Left hindlimb (tissue), 1 donor: ENCODE data around the gene ZFP36L1.

ENCODE experiments used
- DNase-seq: peaks from one replicate; pipeline ENCODE4 v3.0.0-alpha.2; 2018

Gene ZFP36L1, protein sequence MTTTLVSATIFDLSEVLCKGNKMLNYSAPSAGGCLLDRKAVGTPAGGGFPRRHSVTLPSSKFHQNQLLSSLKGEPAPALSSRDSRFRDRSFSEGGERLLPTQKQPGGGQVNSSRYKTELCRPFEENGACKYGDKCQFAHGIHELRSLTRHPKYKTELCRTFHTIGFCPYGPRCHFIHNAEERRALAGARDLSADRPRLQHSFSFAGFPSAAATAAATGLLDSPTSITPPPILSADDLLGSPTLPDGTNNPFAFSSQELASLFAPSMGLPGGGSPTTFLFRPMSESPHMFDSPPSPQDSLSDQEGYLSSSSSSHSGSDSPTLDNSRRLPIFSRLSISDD

DNA sequence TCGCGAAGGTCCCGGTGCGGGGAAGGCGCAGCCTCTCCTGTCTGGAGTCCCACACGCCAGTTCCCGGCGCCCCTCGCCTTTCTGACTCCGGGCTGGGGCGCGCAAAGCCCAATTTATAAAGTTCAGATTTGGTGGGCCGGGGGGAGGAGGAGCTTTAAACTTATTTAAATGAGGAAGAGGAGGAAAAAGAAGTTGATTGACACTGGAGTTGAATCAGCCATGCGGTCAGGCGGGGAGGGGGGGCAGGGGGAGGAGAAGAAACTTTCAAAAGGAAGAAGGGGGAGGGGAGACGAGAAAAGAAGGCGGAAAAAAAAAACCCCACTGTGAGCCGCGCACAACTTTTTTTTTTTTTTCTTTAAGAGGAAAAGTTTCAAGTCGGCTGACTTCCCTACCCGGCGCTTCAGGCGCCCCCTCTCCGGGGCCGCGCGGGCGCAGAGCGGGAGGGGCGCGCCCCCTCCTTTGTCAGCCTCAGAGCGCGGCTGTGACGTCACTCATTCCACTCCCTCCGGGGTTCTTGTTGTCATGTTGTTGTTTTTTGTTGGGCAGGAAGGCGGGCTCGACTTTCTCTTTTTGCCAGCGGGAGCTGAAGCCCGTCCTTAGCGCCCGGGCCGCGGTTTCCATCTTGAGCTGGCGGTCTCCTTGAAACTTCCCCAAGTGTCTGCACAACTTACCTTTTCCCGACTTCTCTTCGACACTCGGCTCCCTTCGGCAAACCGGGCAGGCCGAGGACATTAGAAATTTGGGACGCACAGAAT is at the start of gene ZFP36L1:
Gene ZFP36L1 (minus strand): TSS at position 89 of the 755 bp plus-strand sequence. CDS start 129 bp downstream, outside the sequence.
- peak; percentile 97 for DNase-seq

DNA sequence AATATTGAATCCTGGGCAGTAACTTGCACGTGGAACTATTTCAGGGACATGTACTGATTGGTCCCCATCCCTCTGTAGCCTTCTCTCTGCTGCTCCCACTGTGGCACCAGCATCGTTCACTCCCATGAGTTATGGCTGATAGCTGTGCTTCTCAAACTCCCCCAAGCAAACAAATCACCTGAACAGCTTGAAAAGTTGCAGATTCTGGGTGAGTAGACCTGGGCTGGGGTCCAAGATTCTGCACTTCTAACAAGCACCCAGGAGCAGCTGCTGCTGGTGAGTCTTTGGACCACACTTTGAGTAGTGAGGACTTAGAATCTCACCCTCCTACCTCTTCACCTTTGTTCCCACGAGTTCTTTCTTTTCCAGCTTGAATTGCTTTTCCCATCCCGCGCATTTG is 49.4 kb upstream of the ZFP36L1 start:
- DNase-seq = no peak

DNA sequence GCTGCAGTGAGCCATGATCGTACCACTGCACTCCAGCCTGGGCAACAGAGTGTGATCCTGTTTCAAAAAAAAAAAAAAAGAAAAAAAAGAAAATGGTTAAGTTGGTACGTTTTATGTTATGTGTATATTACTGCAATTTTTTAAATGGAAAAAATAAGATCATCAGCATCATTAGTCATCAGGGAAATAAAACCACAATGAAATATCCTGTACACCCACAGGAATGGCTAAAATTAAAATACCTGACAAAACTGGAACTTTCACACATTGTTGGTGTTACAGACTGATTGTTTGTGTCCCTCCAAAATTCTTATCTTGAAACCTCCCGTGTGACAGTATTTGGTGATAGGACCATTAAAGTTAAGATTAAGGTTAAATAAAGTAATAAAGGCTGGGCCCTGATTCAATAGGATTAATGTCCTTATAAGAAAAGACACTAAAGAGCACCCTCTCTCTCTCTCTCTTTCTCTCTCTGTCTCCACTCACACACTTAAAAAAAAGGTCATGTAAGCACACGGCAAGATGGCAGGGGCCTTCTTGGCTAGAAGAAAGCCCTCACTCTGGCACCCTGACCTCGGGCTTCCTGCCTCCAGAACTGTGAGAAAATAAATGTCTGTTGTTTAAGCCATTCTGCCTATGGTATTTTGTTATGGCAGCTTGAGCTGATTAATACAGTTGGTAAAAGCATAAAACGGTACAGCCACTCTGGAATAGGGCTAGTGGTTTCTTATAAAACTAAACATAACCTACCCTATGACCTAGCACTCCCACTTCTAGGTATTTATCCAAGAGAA is 48.3 kb upstream of the ZFP36L1 start:
- DNase-seq = no peak

DNA sequence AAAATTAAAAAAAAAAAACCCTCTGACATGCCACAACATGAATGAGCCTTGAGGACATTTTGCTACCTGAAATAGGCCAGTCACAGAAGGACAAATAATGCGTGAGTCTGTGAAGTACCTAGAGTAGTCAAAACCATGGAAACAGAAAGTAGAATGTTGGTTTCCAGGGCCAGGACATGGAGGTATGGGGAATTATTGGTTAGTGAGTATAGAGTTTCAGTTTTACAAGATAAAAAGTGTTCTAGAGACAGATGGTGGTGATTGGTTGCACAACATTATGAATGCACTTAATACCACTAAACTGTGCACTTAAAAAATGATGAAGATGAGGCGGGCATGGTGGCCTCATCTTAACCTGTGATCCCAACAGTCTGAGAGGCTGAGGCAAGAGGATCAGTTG is 47.6 kb upstream of the ZFP36L1 start:
- DNase-seq = no peak

DNA sequence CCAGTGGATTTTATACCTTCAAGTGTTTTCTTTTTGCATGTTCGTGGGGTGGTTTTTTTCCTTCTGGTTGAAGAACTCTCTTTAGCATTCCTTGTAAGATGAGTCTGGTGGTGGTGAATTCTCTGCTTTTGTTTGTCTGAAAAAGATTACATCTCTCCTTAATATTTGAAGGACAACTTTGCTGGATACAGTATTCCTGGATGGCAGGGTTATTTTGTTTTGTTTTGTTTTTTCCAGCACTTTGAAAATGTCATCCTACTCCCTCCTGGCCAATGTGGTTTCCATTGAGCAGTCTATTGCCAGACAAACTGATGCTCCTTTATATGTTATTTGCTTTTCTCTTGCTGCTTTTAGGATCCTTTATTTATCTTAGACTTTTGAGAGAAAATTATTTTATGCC is 43.2 kb upstream of the ZFP36L1 start:
- no peak for DNase-seq

DNA sequence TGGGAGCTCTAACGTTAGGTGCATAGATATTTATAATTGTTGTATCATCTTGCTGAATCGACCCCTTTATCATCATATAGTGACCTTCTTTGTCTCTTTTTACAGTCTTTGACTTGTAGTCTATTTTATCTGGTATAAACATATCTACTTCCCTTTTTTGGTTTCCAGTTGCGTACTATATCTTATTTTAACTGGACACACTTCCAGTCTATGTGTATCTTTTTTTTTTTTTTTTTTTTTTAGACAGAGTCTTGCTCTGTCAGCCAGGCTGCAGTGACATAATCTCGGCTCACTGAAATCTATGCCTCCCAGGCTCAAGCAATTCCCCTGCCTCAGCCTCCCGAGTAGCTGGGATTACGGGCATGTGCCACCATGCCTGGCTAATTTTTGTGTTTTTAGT is 41.9 kb upstream of the ZFP36L1 start:
- no peak for DNase-seq

DNA sequence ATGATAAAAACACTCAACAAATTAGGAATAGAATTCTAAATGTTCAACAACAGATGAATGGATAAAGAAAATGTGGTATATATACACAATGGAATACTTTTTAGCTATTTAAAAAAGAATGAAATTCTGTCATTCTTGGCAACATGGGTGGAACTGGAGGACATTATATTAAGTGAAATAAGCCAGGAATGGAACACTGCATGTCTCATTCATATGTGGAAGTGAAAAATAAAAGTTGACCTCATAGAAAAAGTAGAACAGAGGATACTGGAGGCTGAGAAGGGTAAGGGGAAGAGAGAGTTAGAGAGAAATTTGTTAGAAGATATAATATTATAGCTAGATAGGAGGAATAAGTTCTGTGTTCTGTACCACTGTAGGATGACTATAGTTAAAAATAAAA is 35.8 kb upstream of the ZFP36L1 start:
- DNase-seq = no peak

DNA sequence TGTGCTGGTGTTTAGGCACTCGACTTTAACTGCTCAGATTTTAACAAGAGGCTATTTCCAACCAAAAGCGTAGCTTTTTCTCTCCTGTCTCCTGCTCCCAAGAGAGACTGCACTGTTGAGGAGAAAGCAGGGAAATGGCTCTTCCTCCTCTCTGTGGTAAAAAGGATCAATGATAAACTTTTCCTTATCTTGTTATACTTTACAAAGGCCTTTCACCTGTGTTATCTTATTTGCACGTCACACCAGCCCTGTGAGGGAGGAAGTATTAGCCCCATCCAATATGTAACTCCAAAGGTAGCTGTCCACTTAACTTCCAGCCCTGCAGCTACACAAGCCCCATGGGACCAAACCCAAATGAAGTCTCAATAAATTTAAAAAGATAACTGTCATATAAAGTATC is 32.9 kb upstream of the ZFP36L1 start:
- no peak for DNase-seq

DNA sequence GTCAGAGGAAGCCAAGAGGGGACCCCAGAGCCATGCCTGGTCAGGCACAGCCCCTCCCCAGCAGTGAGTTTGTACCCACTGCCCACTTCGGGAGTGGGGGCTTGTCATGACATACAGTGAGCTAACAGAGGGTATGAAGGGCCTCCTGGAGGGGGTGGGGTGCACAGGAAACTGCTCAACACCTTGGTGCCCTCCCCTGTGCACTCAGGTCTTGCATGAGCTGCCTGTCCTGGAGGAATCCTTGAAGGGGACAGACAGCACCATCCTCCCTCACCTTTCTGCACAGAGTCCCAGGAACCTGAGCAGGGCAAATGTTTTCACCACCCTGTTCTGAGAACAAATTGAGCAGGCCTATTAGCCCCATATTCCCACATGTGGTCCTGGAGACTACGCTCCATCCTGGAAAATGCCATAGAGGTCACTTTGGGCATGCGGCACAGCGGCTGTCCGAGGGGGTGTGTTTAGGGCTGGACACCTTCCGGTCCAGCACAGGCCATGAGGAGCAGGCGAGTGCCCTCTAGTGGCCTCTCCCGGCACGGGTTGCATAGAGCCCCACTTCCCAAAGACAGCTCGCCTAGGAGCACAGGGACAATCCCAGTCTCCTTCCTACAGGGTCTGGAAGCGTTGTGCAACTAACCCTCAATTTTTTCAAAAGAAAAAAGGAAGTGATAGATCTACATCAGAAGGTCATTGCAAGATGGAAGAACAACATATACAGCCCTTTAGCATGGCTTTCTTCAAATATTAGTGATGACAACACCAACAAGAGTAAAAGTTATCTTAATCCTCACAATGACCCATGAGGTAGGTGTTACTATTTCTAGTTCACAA is 31.9 kb upstream of the ZFP36L1 start:
- DNase-seq = peak; percentile 68

DNA sequence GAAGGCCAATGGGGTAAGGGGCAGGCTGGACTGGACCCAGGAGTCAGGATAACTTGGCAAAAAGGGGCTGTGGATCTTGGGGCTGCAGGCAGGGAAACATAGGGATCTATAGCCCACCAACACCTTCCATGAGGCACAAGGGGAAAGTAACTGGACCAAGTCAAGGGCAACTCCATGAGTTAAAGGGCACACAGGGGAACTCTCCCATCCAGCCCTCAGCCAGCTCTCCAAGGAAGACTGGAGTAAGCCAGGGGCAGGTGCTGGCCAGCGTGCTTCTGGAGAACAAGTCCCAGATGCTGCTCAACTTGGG is 31.3 kb upstream of the ZFP36L1 start:
- no peak for DNase-seq

DNA sequence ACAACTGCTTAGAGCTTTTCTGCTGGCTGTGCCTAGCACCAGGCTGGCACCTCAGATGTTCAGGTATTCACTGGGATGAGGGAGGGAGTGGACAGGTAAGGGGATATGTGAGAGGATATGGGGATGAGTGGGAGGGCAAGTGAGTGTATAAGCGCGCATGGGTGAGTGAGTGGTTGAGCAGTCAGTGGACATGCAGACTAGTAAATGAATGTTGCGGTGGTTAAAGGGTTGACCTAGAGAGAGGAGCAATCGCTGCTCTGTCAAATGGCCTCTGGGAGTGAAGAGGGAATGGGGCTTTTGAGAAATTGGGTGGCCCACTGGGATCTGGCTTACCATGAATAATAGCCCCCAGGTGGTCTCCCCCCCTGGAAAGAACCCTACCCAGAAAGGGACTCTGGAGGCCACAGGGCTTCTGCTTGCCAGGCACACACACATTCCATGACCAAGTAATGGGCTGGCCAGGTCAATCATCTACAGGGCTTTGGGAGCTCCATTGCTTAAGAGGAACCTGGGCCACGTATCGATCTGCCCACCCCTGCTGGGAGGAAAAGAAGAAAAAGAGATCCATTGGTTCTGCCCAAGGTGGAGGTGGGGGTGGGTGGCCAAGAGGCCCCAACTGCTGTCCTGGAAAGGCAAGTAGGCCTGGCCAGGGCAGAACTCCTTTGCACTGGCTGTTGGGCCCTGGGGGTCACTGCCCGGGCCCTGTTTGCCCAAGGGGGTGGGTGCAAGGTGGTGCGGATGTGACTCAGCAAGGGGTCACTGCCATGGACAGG is 30.8 kb upstream of the ZFP36L1 start:
- no peak for DNase-seq

DNA sequence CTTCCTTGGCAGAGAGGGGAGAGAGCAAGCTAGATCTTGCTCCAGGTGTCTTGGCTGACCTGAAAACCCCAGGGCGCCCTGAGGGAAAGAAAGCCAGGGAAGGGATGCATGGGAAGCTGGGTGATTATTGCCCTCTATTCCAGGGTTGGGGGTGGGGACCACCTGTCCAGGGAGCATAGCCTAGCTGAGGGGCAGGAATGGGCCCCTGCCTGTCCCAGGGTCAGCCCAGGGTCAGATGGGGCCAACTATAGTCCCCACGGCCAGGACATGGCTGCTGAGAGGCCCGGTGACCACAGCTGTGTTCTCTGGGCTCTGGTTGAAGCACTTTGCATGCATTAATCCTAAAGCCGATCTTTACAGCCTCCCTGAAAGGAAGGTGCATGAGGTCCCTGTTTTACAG is 30.1 kb upstream of the ZFP36L1 start:
- DNase-seq = no peak

DNA sequence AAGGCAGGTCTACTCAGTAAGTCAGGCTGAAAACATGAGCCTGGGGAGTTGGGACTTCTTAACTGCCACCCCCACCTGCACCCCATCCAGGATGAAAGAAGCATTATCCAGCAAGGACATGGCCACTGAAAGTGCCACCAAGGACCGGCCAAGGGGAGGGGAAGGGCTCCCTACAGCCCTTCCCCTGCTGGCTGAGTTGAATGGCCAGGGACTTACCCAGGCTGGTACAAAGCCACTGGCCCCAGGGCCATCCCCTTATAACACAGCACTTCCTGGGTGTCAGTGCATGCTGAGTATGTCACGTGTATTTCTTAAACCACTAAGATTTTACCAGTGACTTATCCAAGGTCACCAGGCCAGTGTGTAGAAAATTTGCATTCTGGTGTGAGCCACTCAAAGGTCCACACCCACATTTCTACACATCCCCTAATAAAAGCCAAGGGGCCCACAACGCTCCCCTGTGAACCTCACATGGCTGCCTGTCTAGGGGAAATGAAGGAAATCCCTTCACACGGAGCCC is 29.3 kb upstream of the ZFP36L1 start:
- no peak for DNase-seq

DNA sequence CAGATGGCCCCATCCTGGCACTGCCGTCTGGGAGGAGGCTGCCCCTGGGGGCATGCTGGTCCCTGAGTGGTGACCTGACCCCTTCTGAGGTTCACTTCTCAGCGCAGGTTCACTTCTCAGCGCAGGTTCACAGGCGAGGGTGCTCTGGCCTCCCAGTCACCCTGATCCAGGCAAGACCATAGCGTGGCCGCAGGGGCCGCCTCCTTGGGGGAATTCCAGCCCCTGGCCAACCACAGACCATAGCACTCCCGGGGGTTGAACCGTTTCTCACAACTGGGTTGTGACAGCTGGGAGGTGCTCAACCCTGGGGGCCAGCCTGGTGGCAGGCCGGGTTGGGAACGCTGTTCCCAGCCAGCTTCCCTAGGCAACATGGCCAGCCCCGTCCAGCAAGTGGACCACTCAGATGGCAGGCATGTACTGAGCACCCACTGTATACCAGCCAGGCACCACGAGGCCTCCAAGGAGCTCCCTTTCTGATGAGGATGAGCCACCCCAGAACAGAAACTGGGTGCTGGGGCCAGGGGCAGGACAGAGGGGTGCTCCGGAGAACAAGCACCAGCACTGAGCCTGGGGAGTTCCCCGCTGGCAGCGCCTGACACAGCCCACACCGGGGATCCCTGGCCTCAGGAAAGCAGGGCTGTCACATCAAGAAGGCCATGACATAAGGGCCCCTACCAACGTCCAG is 28.3 kb upstream of the ZFP36L1 start:
- no peak for DNase-seq

DNA sequence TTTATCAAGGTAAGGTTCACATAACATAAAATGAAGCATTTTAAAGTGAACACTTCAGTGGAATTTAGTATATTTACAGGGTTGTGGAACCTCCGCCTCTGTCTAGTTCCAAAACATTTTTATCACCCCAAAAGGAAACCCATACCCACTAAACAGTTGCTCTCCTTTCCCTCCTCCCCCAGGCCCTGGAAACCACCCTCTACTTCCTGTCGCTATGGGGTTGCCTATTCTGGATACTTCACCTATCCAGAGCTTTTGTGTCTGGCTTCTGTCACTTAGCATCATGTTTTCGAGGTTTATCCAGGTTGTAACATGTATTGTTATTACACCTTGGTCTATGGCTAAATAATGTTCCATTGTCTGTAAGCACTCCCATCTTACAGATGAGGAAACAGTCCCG is 27.7 kb upstream of the ZFP36L1 start:
- DNase-seq = no peak

DNA sequence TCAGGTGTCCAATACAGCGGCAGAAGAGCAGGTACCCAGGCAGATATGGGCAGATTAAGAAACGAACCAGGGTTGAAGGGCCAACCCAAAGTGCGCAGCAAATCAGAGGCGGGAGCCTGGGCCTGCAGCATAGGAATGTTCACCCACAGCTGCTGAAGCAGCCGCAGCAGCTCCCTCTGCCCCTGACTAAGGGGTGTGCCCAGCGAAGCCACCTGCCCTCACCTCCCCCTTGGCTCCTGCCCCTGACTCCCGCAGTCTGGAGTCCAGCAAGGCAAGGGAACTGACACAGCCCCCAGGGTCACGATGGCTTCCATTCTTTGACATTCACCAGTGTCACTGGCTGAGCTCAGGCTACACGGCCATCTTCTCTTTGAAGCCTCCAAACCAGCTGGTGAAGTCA is 27.3 kb upstream of the ZFP36L1 start:
- DNase-seq = no peak

DNA sequence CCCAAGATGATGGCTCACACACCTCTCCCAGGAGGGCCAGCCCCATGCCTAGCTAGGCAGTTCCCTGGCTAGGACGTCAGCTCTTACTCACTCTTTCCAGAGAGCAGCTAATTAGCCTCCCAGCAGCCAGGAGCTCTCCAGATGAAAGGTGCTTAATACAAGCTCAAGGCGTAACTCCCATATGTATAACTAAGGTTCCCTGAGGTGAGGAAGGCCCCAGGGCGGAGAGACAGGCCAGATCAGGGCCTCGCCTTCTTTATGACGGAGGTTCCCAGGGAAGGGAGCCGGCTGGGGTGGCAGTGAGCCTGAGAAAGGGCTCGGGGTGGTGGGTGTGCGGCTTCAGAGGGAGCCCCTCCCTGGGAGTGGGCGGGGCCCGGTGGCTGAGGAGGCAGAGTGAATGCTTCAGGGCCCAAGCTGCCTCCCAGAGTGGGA is 26.4 kb upstream of the ZFP36L1 start:
- no peak for DNase-seq

DNA sequence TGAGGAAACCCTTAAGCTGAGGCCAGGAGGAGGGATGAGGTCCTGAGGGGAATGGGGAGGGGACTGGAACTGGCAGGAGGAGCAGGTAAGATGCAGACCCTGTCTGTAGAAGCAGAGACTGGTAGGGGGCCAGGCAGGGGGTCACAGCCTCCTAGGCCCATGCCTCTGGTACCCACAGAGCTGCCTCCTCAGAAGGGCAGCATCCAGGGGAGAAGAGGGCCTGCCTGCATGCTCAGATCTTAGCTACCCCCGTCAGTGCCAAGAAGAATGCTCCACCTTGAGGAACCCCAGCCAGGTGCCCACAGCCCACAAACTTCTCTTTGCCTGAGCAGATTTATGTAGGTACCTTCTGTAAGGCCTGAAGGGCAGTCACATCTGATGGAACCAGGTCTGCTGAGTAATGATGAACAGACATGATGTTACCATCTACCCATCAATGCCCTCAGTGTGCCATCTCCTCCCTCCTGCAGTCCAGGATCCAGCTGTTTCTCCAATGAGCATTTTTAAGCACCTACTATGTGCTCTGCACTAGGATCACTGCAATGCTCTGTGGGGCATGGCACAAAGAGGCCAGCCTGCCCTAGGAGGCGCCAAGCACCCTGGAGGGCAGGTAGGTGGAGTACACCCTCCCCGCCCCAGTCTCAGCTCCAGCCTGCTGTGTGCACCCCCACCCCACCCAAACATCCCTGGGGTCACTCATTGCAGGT is 24.8 kb upstream of the ZFP36L1 start:
- DNase-seq = no peak

DNA sequence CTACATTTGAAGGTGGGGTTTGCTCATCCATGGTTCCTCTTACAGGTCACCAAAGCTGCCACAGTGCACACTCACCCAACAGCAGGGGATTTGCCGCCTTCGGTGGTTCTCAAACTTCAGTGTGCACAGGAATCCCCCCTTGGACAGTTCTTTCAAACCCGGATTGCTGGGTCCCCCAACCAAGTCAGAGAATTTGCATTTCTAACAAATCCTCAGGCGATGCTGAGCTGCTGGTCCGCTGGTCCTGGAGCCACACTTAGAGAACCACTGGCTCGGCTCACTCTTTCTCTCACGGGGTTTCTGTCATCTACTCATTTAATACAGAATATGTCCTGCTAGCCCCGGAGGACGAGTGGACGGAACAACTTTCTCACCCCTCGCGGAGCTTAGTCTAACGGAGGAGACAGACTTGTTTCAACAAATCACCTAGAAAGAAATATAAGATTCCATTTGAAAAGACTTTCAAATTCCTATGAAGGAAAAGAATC is 24.1 kb upstream of the ZFP36L1 start:
- no peak for DNase-seq

DNA sequence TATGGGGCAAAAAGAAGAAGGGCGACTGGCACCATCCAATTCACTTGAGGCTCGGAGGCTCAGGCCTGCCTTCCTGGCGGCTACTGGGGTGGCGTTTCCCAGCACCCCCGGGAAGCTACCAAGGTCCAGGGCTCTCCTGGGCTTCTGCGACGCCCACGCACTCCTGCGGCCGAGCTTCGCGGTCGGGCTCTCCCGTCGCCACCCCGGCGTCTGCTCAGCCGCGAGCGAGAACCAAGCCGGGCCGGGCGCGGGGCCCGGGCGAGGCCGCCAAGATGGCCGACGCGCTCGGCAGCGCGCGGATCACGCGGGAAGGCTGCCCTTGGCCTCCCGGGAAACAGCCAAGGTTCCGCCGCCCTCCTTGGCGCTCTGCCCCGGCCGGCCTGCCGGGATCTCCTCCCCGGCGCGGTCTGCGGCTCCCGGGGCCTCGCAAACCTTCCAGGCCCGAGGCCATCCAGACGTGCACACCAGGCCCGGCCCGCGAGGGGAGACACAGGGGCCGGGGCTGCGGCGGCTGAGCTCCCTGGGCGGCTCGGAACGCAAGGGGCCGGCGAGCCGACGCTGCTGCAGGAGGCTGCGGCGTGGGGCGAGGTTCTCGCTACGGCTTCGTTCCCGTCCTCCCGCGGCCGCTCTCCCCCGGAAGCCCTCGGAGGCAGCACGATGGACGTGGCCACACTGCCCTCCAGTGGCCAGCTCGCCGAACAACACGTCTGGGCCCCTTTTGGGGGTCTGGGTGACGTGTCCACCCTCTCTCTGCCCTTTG is 23.5 kb upstream of the ZFP36L1 start:
- peak; percentile 94 for DNase-seq
